OCI-LY3 (cell line): ENCODE measurements around the gene ST3GAL4.
"Not testable (repeated sequence)": the region's sequence is repeated elsewhere in the genome, so short reads cannot be mapped to it uniquely, and the experiment has no call there.

ENCODE experiments used
- CTCF ChIP-seq: fragments of 200-600, 300-600 bp; sonication (generic); IDR thresholded peaks from 2 replicates; pipeline ENCODE4 v1.5.1; 2014; ENCODE audit warnings: antibody characterized with exemption, low read length, low read depth
- EZH2phosphoT487 ChIP-seq: fragments of 200-600 bp; shearing (Covaris generic); IDR thresholded peaks from 2 replicates; pipeline ENCODE4 v1.6.1; 2018; ENCODE audit warnings: antibody characterized with exemption, mixed run types, low read depth

- not testable (repeated sequence) for TF ChIP-seq CTCF, EZH2phosphoT487
Observed at GRCh38 chr11:126308771-126309170, 46.7 kb upstream of the ST3GAL4 start.
